ENCODE data around the gene KDM4C.

Gene KDM4C

DNA sequence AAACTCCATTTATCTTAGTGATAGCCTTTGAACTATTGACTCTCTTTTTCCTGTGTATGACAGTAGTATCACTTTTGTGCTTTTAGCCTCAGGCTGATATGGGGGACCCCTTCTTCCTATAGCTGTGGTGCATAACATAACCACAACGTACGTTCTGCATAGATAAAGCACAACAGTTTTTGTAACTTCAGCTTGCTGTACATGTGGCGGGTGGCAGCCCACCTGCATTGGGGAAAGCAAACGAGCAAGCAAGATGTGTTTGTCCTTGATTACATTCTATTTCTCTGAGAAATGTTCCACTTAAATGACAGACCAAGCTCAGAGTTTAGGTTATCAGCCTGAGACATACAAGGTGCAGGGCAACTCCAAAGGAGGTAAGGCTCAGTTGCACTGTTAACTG, 309.4 kb downstream of the KDM4C start:
- no peak for DNase-seq

DNA sequence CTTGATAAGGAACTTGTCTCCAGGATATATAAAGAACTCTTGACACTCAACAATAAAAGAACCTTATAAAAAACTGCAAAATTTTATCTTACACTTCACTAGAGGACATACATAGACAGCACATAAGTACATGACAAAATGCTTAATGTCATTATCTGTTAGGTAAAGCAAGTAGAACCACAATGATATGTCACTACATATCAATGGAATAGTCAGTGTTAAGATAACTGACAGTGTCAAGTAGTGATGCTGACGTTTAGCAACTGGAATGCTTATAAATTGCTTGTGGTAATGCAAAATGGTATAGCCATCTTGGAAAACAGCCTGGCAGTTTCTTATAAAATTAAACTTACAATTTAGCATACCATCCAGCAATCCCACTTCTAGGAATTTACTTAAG, 314.1 kb downstream of the KDM4C start:
- DNase-seq, result no peak

DNA sequence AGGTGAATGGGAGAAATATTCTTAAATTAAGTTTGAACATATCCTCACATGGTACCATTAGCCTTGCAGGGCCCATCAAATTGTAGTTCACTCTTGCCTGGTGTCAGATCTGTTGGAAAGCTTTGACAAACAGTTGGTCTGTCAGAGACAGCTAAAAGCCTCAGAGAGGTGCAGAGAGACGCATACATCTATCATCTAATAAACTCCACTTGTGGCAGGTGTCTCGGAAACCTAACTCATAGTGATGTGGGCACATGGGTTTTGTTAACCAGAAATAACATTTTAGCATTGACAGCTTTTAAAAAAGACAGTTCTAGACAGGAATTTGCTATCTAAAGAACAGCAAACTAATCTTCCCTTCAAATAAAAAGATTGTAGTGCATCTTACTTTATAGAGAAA, 315.9 kb downstream of the KDM4C start:
- DNase-seq, result no peak

DNA sequence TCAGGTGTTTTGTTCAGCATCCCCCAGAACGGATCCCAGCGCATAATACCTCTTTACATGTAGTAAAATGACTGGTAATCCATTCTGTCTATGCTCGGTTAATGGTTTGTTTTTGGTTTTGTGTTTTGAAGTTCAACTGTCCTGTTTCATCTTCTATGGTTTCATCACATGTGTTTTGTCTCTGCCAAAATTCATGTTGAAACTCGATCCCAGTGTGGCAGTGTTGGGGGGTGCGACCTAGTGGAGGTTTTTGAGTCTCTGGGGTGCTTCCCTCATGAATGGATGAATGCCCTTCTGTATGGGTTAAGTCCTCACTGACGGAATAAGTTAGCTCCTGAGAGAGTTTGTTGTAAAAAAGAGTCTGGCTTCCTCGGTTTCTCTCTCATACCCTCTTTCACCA, 317.4 kb downstream of the KDM4C start:
- DNase-seq, result no peak

DNA sequence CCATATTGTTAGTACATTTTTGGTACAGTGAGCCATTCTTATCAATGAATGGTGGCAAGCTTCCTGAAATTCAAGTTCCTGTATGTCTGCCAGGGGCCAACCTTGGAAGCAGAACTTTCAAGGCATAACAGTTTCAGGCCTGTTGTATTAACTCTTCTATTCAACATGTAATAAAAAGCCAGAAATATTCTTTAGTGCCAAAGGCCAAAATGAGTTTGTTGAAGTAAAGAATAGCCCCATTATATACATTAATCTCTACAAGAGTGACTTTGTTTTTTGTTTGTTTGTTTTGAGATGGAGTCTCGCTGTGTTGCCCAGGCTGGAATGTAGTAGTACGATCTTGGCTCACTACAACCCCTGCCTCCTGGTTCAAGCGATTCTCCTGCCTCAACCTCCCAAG, 321.3 kb downstream of the KDM4C start:
- no peak for DNase-seq

DNA sequence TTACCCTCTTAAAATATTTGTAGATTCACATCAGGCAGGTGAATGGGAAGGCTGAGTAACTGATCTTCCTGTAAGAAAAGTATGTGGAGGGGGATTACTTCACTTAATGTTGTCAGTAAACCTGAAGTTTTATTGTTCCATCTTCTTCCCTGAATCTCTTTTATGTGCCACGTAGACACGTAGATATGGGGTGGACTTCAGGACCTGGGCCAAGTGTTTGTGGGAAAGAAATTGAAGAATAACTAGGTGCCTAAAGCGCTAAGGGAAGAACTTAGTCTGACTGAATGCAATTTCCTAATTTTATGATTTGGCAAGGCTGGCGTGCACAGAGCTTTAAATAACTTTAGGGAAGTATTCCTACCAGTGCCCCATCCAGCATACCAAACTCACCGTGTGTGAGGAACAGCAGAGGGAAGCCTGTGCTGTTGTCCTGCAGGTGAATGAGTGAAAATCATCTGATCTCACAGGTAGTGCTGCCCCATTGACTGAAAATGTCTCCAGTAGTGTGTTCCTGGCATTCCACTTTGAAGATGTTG, 323.4 kb downstream of the KDM4C start:
- DNase-seq, result no peak

DNA sequence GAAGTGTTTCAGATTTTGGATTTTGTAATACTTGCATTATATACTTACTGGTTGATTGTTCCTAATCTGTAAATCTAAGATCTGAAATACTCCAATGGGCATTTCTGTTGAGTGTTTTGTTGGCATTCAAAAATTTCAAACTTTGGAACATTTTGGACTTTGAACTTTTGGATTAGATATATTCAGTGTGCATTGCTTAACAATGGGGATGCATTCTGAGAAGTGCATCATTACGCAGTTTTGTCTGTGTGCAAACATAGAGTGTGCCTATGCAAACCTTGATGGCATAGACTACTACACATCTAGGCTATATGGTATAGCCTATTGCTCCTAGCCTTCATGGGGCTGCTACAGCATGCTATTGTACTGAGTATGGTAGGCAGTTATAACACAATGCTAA, 325.4 kb downstream of the KDM4C start:
- no peak for DNase-seq

DNA sequence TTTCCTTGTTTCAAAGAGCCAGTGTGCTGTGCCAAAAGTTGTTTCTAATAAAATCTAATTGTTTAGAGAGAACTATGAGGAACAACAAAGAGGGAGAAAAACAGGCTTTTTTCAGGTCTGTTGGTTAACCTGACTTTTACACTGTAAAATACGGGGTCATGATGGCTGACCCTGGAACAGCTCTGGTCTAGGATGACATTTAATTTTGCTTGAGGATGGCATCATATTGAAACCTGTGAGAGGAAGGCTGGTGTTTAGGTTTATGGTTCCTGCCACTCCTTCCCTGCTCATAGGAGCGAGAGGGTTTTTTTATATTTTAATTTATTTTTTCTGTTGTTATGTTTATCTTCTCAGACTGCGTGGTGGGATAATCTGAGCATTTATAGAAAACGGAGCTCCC, 327.6 kb downstream of the KDM4C start:
- DNase-seq, result no peak

DNA sequence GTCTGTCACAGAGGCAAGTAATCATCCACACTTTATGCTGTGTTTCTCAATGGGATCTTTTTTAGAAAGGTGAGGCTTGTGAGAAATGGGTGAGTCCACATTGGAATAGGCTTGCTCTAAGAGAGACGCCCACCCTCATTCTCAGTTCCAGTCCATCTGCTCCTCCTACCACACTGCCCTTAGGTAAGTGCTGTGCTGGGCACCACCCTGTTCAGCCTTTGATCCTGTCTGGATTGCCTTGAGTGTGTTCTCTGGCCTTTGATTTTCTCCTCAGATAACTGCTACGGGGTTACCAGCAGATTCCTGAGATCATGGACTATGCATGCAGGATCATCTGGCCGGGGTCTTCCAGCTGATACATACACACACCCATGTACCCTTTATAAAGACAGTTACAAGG, 328.6 kb downstream of the KDM4C start:
- no peak for DNase-seq

DNA sequence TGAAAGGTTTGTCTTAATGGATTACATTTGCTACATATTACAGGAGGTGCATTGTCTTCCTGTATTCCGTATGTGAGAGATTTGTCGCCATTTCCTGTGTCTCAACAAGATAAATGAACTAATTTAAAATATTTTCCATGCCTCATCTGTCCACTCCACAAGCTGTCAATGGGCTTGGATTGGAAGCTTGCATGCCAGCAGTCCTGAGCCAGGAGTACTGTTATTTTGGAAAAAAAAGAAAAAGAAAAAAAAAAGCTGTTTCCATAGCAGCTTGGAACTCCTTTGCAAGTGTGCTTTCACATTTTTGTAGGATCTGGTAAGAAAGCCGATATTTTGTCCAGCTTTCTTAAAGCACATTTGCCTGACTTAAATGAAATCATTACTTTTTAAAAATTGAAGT, 330.8 kb downstream of the KDM4C start:
- DNase-seq, result no peak

DNA sequence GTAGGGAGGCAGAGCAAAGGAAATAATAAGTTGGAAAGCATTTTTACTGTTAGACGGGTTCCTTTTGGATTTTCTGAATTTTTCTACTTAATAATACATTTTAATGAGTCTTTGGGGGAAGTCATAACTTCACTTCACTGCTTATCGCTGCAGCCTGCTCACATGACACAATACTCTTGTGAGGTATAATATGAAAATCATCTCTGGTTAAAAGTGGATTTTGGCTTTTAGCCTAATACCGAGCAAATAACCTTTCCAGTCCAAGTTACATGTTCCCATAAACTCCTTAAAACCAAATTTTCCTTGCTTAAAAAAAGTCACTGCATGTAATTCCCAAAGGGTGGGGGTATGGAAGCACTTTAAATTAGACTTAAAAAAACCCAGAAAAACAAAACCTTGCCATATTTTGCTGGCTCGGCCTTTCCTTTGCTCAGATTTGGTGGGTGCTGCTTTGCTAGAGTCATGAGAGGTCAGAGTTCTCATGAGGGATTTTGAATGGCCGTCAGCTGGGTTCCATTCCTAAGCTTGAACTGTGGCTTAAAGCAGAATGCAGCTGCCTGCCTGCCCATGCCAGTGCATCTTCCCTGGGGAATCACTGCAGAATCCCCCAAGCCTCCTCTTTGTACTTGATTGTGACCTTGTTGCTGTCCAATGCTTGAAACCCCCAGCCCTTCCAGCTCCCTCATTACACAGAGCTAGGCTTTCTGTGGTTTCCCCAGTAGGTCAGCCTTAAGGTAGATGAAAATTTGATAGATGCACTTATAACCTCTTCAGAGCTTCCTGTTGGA, 331.8 kb downstream of the KDM4C start:
- DNase-seq, result no peak

DNA sequence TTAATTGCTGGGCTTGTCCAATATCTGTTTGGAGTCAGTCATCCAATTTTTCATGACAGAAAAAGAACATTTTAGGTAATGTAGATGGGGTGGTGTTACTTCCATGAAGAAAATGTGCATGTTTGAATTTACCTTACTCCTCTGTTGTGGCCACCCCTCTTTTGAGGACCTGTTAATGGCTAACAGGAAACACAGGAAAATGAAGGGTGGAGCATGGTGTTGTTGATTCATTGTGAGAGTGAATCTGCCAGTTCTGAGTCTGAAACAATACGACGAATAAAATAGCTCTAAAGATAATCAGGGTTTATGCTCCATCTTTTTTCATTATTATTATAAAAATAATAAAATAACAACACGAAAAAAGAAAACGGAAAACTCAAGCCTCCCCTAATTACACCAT, 335.3 kb downstream of the KDM4C start:
- DNase-seq, result no peak

DNA sequence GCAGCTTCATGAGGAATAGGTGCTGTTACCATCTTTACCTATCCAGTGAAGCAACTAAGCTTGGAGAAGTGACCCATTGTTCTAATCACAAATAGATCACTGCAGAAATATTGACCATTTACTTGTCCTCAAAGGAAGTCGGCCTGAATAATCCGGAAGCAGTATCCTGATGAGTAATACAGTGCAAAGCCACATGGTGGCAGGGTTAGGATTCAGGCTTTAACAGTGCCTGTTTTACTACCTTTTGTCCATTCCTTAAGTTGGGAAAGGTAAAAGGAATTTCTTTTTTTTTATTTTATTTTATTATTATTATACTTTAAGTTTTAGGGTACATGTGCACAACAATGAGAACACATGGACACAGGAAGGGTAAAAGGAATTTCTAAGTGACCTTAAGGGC, 336.3 kb downstream of the KDM4C start:
- no peak for DNase-seq

DNA sequence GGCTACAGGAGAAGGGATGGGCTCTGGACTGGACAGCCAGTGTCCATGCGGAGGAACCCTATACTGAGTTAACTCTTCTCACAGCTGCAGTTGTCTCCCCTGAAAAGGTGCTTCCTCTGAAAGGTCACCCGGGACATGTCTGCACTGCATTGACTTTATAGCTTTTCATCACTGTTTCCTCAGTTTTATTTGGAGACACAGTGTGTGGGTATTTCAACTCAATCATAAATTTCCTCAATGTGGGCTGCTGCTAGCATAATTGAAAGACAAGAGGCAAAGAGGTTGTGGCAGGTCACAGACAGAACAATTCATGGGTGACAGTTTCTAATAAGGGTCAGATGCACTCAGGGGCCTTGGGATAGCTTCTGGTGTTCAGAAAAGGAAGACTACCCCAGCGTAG, 336.8 kb downstream of the KDM4C start:
- DNase-seq, result no peak

DNA sequence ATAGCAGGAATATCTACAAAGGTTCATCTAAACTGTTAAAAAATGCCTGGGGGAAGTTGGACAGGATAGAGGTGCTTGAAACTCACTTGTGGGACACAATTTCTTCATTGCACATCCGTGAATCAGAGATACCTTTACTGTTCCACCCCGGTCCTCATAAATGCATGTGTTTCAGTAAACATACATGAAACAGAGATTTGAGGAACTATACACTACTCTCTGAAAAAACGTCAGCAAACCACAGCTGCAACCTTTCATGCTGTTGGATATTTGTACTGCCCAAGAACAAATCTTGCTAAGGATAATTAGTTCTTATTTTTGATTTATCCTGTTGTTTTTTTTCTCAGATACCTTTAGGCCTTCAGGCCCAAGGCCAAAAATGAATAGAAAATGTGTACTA, 337.3 kb downstream of the KDM4C start:
- DNase-seq, result no peak

DNA sequence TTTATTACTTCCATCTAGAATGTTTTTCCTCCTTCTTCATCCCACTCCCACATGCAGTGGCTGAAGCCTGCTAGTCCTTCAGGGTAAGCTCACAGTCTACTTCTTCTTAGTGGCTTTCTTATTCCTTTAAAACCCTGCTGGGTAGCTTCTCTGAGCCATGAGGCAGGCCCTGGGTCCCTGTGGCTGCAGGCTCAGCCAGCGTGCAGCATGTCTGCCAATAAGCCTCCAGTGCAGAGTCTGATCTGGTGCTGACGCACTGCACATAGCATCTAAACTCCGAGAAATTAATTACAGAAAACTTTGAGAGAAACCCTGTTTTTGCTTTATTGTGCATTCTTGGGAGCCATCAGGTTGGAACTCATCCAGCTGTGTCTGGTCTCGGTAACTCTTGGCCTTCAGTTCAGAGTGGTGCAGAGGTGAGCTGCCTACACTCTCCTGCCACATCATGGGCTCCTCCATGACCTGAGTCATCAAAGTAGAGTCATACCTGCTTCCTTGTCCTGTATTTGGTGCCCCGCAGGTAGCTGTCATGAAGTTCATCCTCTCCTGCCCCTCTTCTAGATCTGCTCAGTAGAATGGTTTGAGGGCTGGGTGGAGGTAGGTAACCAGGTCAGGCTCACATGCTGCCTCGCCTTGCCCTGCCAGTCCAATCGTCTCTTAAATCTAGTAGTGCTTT, 339.4 kb downstream of the KDM4C start:
- no peak for DNase-seq

DNA sequence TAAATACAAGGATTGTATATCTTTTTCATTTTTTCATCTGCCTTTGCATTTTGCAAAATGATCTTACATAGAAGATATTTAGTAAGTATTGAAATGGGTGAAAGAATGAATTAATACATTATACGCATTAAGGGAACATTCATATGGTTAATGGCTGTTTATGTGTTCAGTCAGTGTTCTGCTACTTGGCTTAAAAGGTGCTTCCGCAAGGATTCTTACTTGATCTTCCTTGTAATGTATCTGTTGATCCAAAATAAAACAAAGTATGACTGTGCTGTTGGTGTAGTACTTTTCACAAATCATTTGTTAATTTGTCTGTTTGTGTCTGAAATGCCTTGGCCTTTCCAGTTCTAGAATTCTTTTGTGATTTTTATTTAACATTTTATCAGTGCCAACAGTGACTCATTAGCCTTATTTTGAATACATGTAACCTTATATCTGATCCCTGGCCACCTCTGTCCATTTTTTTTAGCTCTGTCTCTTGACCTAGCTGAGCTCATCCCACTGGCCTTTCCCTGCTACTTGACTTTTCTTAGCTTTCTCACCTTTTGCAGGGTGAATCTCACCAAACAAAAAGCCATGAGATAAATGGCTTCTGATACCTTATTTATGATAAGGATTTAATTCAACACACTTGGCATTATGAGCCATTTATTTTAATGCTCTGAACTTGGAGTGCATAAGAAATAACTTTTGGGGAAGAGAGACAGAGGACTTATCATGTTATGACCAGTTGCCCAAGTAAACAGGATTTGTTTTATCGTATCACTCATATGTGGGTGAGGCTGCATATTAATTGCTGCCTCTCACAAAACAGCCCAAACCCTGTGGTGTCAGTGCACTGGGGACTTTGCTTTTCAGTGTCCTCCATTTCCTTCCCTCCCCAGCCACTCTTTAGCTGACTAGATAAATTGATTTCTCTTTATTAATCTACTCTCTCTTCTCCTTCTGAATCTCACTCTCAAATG, 340.3 kb downstream of the KDM4C start:
- no peak for DNase-seq

DNA sequence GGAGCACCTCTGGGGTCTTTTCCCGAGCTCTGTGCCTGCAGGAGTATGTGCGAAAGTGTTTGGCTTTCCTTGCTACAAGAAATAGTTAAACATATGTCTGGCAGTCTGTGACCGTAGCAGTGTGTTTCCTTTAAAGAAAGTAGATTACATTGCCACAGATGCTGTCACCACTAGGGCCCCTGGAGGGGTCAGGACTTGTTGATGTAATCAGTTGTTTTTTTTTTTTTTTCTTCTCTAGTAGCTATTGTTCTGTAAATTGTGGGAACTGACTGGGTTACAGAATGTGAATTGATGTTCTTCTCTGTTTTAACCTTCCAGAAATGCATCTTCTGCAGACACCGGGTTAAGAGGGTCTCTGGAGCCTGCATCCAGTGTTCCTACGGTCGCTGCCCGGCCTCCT, 345.6 kb downstream of the KDM4C start:
- DNase-seq, result no peak

DNA sequence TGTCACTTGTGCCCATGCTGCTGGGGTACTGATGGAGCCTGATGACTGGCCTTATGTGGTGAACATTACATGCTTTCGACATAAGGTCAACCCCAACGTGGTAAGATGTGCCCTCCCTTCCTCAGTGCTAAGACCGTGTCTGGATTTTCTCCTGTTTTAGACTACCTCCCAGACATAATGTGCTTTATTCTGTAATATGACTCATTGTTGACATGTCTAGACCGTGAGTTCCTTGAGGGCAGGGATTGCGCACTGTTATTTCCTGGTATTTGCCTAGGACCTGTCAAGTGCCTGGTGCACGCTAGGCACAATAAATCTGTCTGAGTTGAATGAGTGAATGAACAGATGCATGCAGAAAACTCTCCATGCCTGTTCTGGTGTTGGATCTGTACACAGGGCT, 346.0 kb downstream of the KDM4C start:
- DNase-seq, result no peak

DNA sequence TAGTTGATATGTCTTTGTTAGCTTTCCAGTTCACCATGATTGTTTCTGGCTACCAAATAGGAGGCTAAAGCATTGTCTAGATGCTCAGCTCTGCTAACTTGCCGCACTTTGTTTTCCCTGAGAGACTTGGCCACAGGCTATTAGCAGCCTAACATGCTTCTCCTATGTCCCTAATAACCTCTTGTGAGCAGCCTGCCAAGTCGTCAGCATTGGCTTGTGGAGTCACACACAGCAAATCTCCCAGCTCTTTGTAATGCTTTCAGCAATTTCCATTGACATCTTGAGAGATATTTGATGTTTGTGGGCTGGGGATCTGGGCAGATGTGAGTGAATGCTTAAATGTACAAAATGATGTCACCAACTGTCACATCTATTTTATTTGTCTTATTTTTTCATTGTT, 346.9 kb downstream of the KDM4C start:
- no peak for DNase-seq

DNA sequence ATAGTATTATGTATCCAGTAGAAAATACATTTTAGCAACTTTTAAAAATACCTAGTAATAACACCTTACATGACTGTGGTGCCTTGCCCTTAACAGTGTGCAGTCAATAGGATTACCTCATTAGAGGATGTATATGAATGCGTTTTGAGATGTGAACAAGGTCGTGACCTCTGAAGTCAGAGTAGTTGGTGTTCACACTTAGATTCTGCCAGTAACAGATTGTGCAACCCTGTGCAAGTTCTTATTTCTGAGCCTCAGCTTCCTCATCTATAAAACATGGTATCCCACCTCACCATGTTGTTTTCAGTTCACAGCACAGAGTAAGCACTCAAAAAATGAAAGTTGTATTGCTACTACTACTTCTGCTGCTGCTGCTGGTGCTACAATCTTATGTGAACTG, 347.3 kb downstream of the KDM4C start:
- no peak for DNase-seq

DNA sequence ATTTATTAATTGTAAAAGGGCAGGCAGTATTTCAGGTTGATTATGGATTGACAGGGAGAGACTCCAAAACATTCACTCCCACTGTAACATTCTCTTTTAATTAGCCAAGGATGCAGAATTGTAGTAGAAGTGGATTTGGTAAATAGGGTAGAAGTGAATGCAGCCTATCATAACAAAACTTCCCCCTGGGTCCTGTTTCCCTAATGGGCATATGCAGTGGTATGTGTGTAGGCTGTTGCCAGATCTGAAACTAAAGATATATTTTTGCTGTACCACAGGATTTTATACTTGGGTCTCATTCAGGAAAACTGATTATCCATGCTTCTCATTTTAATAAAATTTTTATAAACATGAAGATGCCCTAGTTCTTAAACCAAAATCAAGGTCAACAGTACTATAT, 351.2 kb downstream of the KDM4C start:
- no peak for DNase-seq

DNA sequence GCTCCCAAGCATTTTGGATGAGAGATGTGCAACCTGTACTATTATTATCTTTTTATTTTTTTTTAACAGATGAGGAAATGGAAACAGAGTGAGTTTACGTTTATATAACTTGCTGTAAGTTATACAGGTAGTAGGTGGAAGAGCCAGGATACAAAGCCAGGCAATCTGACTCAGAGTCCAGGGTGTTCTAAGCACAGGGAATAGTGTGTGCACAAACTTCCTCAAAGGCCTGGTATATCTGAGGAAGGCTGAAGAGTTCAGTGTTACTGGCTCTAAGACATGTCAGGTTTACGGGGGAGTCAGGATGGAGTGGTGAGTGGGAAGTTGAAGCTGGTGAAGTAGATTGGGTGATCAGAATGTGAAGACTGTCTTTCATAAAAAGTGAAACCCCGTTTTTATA, 353.6 kb downstream of the KDM4C start:
- no peak for DNase-seq
